Measurements from ENCODE around the gene SLC2A10. TPM values are rescaled to one million over a fixed set of nuclear protein-coding genes. Genes with fewer than 3 reads are reported as not detected.

SLC2A10 gene
- total RNA-seq, 1 experiment from 2014 or later = 3.9 TPM

DNA sequence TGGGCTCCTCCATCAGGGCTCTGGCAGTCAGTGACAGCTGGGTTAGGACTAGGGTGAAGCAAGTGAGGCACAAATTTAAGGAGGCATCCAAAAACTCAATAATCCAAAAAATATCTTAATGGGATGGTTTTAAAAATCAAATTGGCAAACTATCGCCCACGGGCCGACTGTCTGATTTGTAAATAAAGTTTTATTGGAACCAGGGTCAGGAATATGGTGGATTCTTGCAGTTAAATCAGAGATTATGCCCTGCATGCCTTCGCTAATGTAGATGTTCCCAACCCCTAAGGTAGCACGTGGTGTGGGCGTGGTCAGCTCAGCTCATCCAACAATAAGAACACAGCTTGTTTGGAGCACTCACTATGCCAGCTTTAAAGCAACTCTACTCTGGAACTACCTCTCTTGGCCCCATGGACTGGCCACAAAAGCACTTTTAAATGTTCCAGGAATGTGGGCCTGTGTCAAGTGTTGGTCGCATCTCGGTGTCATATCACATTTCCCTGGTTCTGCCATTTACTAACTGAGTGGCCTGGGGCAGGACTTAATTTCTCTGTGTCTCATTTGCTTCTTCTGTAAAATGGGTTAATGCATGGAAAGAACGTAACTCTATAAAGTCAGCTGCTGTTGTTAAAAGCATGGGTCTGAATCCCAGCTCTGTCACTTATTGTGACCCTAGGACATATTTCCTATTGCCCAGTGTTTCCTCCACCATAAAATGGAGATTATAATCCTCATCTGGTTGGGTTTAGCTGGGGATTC, 27.2 kb upstream of the SLC2A10 start:
- DNase-seq (ENCODE audit: low spot score) = no peak

DNA sequence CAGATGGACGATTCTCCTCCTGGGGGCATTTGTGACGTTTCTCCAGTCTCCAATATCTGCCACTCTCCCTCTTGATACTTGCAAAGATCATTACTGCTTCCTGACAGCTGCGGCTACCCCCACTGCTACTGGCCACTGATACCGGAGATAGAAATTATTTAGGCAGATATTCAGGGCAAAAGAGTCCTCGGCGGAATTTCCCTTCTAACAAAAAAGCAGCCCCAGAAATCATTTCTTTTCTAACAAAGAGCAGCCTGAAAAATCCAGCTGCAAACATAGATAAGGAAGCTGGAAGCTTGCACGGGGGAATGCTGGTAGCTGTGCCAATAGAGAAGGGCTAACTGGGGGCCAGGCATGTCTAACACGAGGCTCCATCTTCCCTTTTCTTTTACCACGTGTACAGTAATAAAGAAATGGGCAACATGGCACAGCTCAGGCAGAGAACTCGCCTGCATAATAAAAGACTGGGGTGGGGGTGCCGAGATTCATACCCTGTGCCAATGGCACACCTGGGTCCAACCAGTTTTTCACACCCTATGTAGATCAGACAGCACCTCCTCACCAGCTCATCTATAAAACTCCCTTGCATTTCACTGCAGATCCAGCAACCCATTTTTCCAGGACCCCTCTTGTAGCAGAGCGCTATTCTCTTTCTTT, 26.3 kb upstream of the SLC2A10 start:
- no peak for DNase-seq (ENCODE audit: low spot score)

DNA sequence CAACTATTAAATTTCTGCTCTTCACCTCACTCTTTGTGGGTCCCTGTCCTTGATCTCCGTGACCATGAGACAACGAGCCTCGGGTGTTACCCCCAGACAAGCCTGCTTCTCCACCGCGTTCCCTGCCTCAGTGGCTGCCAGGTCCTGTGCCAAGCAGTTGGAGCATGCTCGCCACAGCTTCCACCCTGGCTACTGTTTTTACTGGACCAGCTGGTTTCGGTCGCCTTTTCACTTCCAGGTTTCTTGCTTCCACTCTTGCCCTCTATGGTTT, 25.8 kb upstream of the SLC2A10 start:
- no peak for DNase-seq (ENCODE audit: low spot score)

DNA sequence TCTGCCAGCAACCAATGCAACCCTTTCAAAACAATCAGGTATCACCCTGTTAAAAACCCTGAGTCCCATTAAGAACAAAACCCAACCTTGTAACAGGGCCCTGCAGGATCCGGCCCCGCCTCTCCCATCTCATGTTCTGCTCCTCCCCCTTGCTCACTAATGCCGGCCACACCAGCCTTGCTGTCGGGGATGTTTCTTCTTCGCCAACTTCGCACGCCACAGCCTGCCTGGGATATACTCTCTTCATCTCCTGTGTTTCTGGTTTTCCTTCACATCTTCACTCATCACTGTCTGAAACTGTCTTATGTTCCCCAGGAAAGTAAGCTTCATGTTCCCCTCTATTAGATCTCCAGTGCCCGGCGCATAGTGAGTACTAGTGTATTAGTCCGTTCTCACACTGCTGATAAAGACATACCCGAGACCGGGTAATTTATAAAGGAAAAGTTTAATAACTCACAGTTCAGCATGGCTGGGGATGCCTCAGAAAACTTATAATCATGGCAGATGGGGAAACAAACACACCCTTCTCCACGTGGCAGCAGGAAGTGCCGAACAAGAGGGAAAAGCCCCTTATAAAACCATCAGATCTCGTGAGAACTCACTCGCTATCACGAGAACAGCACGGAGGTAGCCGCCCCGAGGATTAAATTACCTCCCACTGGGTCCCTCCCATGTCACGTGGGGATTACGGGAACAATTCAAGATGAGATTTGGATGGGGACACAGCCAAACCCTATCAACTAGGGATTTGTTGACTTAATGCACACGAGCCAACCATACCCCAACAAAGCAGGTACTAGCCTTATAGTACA, 25.3 kb upstream of the SLC2A10 start:
- no peak for DNase-seq (ENCODE audit: low spot score)

DNA sequence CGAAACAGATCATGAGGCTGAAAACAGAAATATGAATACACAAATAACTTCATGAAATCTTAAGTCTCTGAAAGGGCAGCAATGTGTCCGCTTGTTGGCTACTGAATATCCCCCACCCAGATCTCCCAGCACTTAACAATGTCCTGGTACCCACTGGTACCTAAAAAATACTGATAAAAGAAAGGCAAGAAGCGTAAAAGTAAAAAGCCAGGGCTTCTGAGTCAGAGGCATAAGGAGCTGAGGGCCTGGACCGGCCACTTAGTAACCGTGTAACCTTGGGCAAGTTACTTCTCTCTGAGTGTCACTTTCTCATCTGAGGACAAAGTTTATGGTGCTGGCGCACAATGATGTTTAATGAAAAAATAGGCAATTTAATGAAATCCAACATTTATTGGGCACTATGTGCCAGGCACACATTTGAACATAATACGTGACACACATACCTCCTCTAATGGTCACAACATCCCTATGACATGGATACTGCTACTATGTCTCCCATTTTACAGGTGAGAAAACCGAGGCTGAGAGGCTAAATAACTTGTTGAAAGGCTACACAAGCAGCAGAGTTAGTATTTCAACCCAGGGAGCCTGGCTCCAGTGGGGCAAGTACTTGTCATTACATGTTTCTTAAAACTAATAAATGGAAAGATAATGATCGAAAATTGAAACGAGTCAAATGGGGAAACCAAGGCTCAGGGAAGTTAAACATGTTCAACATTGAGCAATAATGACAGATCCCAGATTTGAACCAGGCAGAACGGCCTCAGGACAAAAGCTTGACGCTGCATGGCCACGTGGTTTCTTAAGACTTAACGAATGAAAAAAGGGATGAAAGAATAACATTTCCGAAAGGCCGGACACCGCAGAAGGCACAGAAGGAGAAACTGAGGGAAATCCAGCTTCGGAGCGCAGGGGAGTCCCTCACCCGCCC, 21.0 kb upstream of the SLC2A10 start:
- no peak for DNase-seq (ENCODE audit: low spot score)

DNA sequence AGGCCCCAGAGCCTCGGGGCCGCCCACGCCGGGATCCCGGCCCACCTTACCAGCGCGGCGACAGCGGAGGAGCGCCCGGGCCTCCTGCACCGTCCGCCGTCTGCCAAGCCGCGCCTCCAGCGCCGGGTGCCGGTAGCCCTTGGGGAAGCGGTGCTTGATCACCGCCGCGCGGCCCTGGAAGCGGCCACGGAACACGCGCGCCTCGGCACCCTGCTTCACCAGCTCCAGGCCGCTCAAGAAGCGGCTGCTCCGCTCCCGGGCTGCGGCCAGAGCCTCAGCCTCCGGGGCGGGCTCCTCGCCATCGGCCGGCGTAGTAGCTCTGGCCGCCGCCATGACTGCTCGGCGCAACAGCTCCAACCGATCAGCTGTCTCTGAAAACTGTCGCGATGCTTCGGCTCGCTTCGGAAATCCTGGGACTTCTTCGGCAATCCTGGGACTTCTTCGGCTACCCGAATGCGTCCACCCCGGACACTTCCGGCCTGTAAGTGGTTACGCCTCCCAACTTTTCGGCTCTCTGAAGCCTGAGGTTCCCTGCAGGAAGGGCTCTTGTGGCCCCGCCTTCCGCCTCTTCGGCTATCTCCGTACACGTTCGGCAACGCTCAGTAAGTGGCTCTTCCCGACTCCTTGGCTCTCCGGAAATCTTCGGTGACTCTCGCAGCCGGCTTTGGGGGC, 20.2 kb upstream of the SLC2A10 start, which contains the start of gene TP53RK:
TP53RK (minus strand) TSS at position 363 of the 672 bp plus-strand sequence; CDS start at position 333, 30 bp downstream.
- peak; percentile 100 for DNase-seq (ENCODE audit: low spot score)

DNA sequence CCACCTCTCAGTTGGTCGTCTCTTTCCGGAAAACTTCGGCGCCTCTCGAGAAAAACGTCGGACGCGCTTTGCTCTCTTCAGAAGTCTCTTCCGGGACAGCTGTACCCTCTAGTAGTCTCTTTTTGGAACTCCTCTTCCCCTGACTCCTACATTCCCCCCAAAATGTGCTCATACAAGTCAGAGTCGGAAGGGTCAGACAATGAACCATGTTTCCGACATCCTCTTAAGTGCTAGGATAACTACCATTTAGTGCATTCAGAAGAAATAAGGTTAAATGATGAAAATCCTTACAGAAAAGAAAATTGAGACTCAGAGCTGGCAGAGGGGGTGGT, 19.7 kb upstream of the SLC2A10 start:
- DNase-seq (ENCODE audit: low spot score) = no peak

DNA sequence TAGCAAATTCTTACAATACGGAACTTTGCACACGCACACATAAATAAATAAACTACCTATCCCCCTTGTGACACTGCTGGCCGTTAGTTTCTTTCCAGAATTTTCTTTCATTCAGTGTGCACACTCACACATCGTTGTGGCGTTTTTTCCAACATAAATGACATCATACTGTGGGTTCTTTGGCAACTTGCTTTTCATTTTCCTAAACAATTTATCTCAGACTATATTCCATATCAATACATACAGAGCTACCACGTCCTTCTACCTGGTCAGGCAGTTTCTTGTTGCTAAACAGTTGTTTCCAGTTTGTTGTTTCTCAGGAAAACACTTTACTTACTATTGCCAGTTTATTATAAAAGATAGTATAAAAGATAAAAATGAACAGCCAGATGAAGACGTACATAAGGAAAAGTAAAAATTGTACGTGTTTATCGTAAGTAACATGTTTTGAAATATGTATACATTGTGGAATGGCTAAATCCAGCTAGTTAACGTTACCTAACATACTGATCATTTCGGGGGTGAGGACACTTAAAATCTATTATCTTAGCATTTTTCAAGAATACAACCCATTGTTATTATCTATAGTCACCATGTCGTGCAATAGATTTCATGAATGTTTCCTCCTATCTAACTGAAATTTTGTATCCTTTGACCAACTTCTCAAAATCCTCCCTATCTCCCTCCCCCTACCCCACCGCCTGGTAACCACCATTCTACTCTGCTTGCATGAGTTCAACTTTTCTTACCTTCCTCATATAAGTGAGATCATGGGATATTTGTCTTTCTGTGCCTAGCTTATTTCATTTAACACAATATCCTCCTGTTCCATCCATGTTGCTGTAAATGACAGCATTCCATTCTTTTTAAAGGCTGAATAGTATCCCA, 19.0 kb upstream of the SLC2A10 start:
- DNase-seq (ENCODE audit: low spot score) = no peak

GRCh38 chr20:46691196-46691595, 18.3 kb upstream of the SLC2A10 start:
- DNase-seq (ENCODE audit: low spot score) = no peak

DNA sequence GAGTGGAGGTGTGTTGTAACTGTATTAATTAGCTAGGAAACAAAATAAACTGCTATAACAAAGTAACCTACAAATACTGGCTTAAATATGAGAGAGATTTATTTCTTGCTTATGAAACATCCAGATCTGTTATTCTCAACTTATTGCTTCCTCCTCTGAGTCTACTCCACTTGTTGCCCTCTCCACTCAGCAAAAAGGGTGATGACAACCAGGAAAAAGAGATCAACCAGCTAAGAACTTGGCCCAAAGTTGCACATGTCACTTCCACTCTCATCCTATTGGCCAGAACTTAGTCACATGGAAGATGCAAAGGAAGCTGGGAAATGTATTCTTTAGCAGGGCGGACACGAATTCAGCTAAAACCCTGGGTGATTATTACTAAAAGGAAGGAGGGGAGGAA, 15.0 kb upstream of the SLC2A10 start:
- no peak for DNase-seq (ENCODE audit: low spot score)

GRCh38 chr20:46695892-46696291, 13.6 kb upstream of the SLC2A10 start:
- DNase-seq (ENCODE audit: low spot score) = peak; percentile 70

DNA sequence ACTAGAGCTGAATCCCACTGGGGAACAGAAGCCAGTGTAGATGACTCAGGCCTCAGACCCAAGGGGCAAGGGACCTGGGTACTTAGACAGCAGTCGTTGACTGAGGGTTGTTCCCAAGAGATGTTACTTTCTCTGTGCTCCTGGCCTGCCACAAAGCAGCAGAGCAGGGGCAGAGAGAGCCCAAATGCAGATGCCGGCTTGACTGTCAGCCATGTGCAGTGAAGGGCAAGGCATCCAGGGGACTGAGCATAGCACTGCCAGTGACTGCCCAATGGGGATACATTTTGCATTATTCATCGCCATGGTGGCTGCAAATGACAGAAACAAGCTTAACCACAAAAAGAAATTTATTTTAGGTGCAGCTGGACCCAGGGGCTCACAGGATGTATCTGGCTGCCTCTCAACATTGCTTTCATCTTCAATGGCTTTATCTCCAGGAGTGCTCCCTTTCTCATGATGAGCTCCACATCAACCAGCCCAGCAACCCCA, 12.6 kb upstream of the SLC2A10 start:
- no peak for DNase-seq (ENCODE audit: low spot score)

DNA sequence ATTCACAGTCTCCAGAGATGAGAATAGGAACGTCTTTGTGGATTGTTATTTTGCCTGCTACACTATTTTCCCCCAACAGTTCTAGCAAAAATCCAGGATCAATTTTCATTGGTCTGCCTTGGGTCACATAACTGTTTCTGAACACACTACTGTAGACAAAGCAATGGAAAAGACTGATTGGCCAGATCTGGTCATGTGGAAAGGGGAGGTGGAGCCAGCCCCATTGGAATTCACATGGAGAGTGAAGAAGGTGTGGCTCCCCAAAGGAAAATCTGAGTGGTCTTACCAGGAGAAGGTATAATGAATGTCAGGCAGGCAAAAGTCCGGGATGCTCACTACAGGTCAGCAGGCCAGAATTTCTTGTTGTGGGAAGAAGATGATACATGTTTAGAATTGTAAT, 10.7 kb upstream of the SLC2A10 start:
- no peak for DNase-seq (ENCODE audit: low spot score)

DNA sequence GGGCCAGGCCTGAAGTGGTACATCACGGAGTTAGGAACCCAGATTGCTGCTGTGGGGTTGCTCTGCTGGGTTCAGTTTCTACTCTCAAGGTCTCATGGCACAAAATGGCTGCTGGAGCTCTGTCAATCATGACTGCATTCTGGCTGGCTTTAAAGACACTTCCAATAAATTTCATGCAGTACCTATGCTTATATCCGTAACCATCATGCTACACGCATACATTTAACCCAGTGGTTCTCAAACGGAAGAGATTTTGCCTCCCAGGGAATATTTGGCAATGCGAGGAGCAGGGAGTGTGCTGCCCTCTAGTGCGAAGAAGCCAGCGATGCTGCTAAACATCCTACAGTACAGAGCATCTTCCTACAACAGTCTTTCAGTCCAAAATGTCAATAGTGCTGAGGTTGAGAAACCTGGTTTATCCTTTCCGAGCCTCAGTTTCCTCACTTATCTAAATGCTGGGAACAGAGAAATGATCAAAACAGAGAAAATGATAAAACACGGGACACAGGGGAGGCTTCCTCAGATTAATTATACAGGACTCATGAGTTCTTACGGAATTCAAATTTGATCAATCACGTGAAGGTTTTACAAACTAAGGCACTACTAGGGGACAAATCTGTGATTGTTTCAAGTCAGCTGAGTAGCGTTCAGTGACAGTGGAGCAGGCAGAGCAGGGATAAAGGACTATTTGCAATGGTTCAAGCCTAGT, 9.6 kb upstream of the SLC2A10 start:
- DNase-seq (ENCODE audit: low spot score) = peak; percentile 42

DNA sequence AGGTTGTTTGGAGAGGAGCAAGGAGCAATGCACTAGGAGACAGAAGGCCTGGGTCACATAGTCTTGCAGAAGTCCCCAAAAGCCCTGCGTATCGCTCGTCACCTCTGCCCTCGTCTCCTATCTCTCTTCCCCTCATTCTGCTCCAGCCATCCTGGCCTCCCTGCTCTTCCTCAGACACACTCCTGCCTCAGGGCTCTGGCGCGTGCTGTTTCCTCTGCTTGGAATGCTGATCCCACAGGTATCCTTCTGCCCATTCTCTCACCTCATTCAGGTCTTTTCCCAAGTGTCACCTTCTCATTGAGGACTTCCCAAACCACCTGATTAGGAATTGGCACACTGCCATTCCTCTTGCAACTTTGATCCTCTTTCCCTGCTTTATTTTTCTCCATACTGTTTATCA, 9.0 kb upstream of the SLC2A10 start:
- DNase-seq (ENCODE audit: low spot score) = no peak

DNA sequence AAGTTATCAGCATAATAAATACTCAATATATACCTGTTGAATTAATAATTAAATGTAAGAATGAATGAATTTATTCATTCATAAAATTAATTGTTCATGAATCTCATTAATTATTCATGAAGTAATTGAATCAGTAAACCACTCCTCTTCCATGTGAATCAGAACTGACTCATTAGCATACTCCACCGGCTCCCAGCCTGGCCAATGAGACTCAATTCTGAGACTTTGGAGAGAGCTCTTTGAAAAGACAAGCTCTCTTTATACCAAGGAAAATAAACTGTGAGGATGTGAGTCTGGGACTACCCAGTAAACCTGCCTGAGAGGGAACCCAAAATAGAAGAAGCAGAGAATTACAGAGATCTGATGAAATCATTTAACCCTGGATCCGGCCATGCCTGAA, 8.4 kb upstream of the SLC2A10 start:
- DNase-seq (ENCODE audit: low spot score) = no peak

GRCh38 chr20:46701556-46701955, 7.9 kb upstream of the SLC2A10 start:
- no peak for DNase-seq (ENCODE audit: low spot score)

DNA sequence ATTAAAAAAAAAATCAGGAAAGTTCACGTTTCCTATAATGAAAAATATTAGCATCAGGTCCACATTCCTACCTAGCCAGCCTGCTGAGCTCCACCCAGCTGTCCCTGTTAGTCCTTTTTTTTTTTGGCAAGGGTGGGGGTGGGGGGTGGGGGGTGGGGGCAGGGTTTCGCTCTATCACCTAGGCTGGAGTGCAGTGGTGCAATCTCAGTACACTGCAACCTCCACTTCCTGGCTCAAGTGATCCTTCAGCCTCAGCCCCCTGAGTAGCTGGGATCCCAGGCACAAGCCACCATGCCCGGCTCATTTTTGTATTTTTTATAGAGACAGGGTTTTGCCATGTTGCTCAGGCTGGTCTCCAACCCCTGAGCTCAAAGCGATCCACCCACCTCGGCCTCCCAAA, 7.5 kb upstream of the SLC2A10 start:
- no peak for DNase-seq (ENCODE audit: low spot score)

DNA sequence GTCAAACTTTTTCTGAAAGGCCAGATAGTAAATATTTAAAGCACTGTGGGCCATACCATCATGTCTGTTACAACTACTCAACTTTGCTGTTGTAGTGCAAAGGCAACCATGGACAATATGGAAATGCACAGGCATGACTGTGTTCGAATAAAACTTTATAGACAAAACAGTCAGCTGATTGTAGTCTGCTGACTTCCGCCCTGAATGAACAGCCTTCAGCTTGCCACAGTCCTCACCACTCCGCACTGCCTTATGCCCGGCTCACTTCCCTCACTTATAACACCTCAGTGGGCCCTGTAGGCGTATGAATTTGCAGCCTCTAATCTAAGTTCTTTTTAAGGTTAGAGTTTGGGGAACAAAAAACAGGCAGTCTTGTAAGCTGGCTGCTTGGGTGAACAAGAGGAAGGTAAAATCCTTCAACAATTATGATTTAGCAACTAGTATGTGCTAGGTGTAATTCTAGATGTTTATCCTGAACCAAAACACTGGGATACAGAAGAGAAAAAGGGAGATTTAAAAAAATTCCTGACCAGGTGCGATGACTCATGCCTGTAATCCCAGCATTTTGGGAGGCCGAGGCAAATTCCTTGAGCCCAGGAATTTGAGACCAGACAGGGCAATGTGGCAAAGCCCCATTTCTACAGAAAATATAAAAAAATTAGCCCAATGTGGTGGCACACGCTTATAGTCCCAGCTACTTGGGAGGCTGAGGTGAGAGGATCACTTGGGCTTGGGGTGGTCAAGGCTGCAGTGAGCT, 6.8 kb upstream of the SLC2A10 start:
- no peak for DNase-seq (ENCODE audit: low spot score)

Measured in H4 (cell line).